Lower lobe of right lung (tissue), 2 donors: ENCODE results near the gene ZFYVE28. TPM values are rescaled to one million over a fixed set of nuclear protein-coding genes. Genes with fewer than 3 reads are reported as not detected.

Source experiments
- ATAC-seq, 2 donors: fragments of 200-7000 bp; cut with Tn5 transposase; one replicate each; pipeline ENCODE4 v1.9.1; 2020 to 2022; ENCODE audit warnings: mild to moderate bottlenecking in 2 of 2, moderate library complexity in 2 of 2
- DNase-seq: peaks from one replicate; pipeline ENCODE4 v3.0.0-alpha.2; 2020
- H3K27ac ChIP-seq: fragments of 200-600 bp; one replicate; pipeline ENCODE4 v1.8.0; 2022
- H3K27me3 ChIP-seq: fragments of 200-600 bp; one replicate; pipeline ENCODE4 v1.8.0; 2022; ENCODE audit warnings: low read depth
- H3K36me3 ChIP-seq: fragments of 200-600 bp; one replicate; pipeline ENCODE4 v1.8.0; 2022; ENCODE audit warnings: mild to moderate bottlenecking
- H3K4me1 ChIP-seq: fragments of 200-600 bp; one replicate; pipeline ENCODE4 v1.8.0; 2022
- H3K4me3 ChIP-seq: fragments of 200-600 bp; one replicate; pipeline ENCODE4 v1.8.0; 2022; ENCODE audit warnings: mild to moderate bottlenecking
- H3K9me3 ChIP-seq: fragments of 200-600 bp; one replicate; pipeline ENCODE4 v1.8.0; 2022
- CTCF ChIP-seq: fragments of 200-600 bp; IDR thresholded peaks from one replicate; pipeline ENCODE4 v1.8.0; 2022; ENCODE audit warnings: antibody characterized with exemption, mild to moderate bottlenecking
- intact Hi-C: fragments of 100-400 bp; cut with DNase I; formaldehyde crosslinking; loops from one replicate; pipeline ENCODE4 v1.11.0; 2022
- total RNA-seq: library from RNA; stranded (reverse); fragmentation: NEBNext Ultra II Directional; extraction: Animal tissue kit (Norgen Biotek cat#: 25700); gene quantifications from one replicate; pipeline ENCODE4 v1.2.1, GENCODE V29; 2021
- donor health status: DM: no; HTN: yes; CAD: no; lungs with severe emphysema.

ZFYVE28 gene
- total RNA-seq, 1 donor from 2014 or later, result 12.9 TPM

- TF ChIP-seq CTCF, result no peak
- intact Hi-C loops, result no loop called here
- DNase-seq (no peak), ATAC-seq (no peak)
- no peaks in the 10 kb centered on the region for H3K4me1 ChIP-seq
- H3K4me3 ChIP-seq, result no peak overlapping the region
- H3K36me3 ChIP-seq, result no peaks in the 10 kb centered on the region
- peaks cover 18% of the 10 kb centered on the region for H3K9me3 ChIP-seq
- H3K27me3 ChIP-seq, result no peaks in the 10 kb centered on the region
- no peak overlapping the region for H3K27ac ChIP-seq
These were observed 95.6 kb downstream of the ZFYVE28 start for GRCh38 chr4:2322841-2323240.

- H3K9me3 ChIP-seq, result peaks cover 12% of the 10 kb centered on the region
- no peak overlapping the region for H3K27ac ChIP-seq
- H3K4me1 ChIP-seq, result no peaks in the 10 kb centered on the region
- no peak overlapping the region for H3K4me3 ChIP-seq
- no peak for TF ChIP-seq CTCF
- no peaks in the 10 kb centered on the region for H3K27me3 ChIP-seq
- ATAC-seq (no peak), DNase-seq (no peak)
- intact Hi-C loops, result no loop called here
- H3K36me3 ChIP-seq, result no peaks in the 10 kb centered on the region
These were observed 96.2 kb downstream of the ZFYVE28 start for GRCh38 chr4:2322227-2322626.

GRCh38 chr4:2321279-2322196, 96.9 kb downstream of the ZFYVE28 start:
- intact Hi-C loops, result no loop called here
- H3K27me3 ChIP-seq, result no peaks in the 10 kb centered on the region
- no peak overlapping the region for H3K27ac ChIP-seq
- ATAC-seq (peak in 1 of 2 donors; percentile 26), DNase-seq (no peak)
- H3K4me3 ChIP-seq, result no peak overlapping the region
- TF ChIP-seq CTCF, result no peak
- H3K36me3 ChIP-seq, result no peaks in the 10 kb centered on the region
- H3K4me1 ChIP-seq, result no peaks in the 10 kb centered on the region
- peaks cover 5% of the 10 kb centered on the region for H3K9me3 ChIP-seq

- ATAC-seq (no peak), DNase-seq (no peak)
- no peak for TF ChIP-seq CTCF
- Histone ChIP-seq H3K27me3 (no peaks in the 10 kb centered on the region), H3K36me3 (no peaks in the 10 kb centered on the region), H3K4me3 (no peak overlapping the region), H3K27ac (no peak overlapping the region), H3K9me3 (no peaks in the 10 kb centered on the region), H3K4me1 (no peaks in the 10 kb centered on the region)
- intact Hi-C loops, result no loop called here
These were observed 97.7 kb downstream of the ZFYVE28 start for GRCh38 chr4:2320746-2321145.

GRCh38 chr4:2320152-2320551, 98.3 kb downstream of the ZFYVE28 start:
- H3K4me3 ChIP-seq, result no peak overlapping the region
- DNase-seq (no peak), ATAC-seq (no peak)

More at GRCh38 chr4:2320152-2320551, 98.3 kb downstream of the ZFYVE28 start:
- intact Hi-C loops, result no loop called here
- no peaks in the 10 kb centered on the region for H3K27me3 ChIP-seq
- H3K36me3 ChIP-seq, result no peaks in the 10 kb centered on the region
- no peak overlapping the region for H3K27ac ChIP-seq
- no peak for TF ChIP-seq CTCF
- peaks cover 4% of the 10 kb centered on the region for H3K9me3 ChIP-seq
- no peaks in the 10 kb centered on the region for H3K4me1 ChIP-seq
